Suppressor macrophage (primary cell): ENCODE data around the gene PATL1.
A peak's percentile ranks its signal among the peaks of the same experiment; 100 is the strongest.
"Not testable (repeated sequence)": the region's sequence is repeated elsewhere in the genome, so short reads cannot be mapped to it uniquely, and the experiment has no call there.

Source experiments
- DNase-seq, 4 experiments: peaks; one replicate each; pipeline ENCODE4 v3.0.0-alpha.2; 2020 to 2022
- total RNA-seq, 17 experiments: gene quantifications; one replicate each; lab custom pipeline; 2026; ENCODE audit warnings: mixed read lengths in 6 of 17, inconsistent platforms in 3 of 17; lab: John Stamatoyannopoulos, UW

Gene PATL1
- 30.0 to 126 (median 54.8) reads per million in 17 experiments for total RNA-seq

DNA sequence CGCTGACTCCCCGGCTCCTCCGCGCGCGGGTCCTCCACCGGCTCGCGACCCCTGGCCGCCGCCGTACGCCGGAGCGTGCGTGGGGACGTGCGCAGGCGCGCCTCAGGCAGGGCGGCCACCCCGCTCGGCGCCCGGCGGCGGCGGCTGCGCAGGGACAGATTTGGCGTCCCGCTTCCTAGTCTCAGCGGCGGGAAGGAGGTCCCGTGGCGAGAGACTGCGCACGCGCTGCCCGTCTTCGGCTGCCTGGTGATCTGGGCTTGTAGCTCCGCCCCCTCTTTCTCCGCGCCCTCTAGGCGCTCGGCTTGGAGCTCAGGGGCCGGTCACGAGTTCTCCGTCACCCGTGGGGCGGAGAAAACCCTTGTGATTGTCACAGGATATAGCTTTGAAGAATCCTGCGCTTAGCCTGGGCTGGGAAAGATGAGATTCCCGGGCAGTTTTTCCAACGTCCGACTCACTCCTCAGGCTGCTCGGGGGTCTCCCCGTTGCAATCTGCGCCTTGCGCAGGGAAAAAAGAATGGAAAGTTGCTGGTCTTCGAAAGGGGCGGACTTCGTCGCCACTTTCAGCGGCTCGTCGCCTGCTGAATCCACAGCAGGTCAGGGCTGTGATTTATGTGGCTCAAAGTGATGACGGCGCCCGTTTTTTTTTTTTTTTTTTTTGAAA lies at the start of gene PATL1:
PATL1 (minus strand) TSS at position 88 of the 661 bp plus-strand sequence. CDS start 142 bp downstream, outside the sequence.
- DNase-seq, result peak; percentile 100

DNA sequence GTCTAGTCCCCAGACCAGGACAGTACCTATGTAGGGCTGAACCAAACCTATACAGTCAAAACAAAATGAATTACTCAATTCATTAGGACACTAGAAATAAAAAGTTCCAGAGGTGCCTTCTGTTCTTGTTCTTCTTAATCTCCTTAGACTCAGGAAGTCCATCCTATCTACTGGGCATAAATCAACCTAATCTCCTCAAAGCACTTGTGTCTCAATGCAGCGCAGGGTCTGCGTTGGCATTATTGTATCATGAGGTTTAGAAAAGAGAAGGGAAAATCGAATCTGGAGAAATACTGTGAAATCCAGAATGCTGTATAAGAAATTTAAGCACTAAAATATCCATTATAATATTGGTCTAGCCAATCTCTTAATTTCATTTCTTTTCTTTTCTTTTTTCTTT lies 47.2 kb upstream of the PATL1 start:
- no peak for DNase-seq

- no peak for DNase-seq
Measured at GRCh38 chr11:59713745-59714144, 44.9 kb upstream of the PATL1 start, which contains the start of gene OR10V1. TSS of gene OR10V1 (minus strand) at chr11:59713845. CDS start at chr11:59713845, 0 bp downstream.

- DNase-seq, result no peak
Measured at GRCh38 chr11:59710136-59710847, 41.5 kb upstream of the PATL1 start.

DNA sequence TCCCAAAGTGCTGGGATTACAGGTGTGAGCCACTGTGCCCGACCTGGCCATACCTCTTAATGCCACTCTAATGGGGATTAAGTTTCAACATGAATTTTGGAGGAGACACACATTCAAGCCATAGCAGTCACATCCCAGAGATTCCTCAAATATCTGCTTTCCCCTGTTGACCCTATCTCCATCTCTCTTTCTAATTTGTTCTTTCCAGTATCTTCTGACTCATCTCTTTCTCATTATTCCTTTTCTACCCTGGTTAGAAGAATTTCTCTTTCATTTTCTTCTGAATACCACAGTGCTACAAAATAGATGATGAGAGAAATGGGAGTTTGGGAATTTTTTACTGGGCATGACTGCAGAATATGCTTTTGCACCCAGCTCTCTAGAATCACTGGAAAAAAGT lies 39.7 kb upstream of the PATL1 start:
- DNase-seq, result no peak

- DNase-seq, result no peak
Measured at GRCh38 chr11:59707371-59707770, 38.5 kb upstream of the PATL1 start.

DNA sequence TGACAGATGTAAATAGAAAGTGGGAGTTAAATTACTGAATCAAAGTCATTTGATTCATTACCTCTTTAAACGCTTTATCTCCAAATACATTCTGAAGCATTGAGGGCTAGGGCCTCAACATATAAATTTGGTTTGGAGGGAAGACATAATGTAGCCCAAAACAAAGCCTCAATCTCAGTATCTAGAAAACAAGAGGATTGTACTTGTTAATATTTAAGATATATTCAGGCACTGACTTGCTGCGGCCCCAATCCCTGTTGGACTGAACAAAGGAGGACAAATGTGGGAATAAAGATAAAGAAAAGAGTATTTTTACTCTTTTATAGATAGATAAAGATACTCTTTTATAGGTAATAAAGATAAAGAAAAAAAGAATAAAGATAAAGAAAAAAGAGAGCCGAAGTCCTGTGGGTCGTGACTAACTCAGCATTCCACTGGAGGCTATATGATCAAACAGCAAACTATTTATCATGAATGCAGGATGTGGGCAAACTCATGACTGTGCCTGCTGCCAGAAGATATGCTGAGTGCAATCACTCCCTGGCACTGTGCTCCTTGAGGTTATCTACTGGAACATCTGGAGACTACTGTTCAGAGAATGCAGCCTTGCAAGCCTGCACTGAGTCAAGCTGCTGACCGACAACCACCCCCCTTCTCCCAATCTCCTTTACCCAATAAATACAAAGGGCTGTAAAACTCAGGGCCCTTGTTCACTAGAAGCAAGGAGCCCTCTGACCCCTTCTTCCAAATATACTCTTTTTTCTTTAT lies 37.9 kb upstream of the PATL1 start:
- DNase-seq, result no peak

GRCh38 chr11:59705294-59705693 lies 36.5 kb upstream of the PATL1 start:
- DNase-seq, result no peak

DNA sequence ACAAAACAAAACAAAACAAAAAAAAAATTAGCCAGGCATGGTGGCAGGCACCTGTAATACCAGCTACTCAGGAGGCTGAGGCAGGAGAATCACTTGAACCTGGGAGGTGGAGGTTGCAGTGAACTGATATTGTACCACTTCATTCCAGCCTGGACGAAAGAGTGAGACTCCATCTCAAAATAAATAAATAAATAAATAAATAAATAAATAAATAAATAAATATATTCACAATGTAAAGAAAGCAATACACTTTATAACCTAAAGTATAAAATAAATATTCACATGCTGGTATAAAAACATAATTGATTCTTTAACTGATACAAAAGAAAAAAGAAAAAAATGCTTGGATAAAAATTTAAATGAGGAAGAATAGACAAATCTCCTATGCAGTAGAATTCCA lies 34.7 kb upstream of the PATL1 start:
- DNase-seq, result not testable (repeated sequence)

GRCh38 chr11:59700157-59700556 lies 31.3 kb upstream of the PATL1 start:
- DNase-seq, result not testable (repeated sequence)

DNA sequence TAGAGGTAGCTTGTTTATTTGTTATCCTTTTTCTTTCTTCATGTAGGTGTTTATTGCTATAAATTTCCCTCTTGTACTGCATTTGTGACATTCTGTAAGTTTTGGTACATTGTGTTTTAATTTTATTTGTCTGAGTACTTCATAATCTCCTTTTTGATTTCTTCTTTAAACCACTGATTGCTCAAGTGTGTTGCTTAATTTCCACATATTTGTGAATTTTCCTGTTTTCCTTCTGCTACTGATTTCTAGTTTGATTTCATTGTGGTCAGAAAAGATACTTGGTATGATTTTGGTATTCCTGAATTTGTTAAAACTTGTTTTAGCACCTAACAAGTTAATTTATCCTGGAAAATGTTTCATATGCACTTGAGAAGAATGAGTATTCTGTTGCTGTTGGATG lies 29.7 kb upstream of the PATL1 start:
- peak in 1 of 4 experiments; percentile 15 for DNase-seq

GRCh38 chr11:59692915-59693314 lies 24.1 kb upstream of the PATL1 start:
- no peak for DNase-seq

DNA sequence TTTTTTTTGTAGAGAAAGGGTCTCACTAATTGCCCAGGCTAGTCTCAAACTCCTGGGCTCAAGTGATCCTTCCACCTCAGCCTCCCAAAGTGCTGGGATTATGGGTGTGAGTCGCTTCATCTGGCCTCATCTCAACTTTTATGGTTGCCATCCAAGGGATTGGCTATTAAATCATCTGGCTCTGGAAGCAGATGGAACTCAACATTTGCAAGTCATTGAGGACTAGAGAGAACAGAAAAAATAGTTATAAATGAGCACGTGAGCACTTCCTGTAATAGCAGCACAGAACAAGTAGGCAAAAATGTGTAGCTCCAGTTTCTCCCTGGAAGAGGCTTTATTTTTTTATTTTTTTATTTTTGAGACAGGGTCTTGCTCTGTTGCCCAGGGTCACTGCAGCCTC lies 22.3 kb upstream of the PATL1 start:
- DNase-seq, result peak in 2 of 4 experiments; percentile 24 to 39

GRCh38 chr11:59689015-59689414 lies 20.2 kb upstream of the PATL1 start:
- no peak for DNase-seq

- not testable (repeated sequence) for DNase-seq
Measured at GRCh38 chr11:59681260-59681725, 12.5 kb upstream of the PATL1 start.

GRCh38 chr11:59680287-59681154 lies 11.7 kb upstream of the PATL1 start:
- DNase-seq, result peak; percentile 79 to 87 (median 84)

- DNase-seq, result no peak
Measured at GRCh38 chr11:59679347-59679746, 10.5 kb upstream of the PATL1 start.

DNA sequence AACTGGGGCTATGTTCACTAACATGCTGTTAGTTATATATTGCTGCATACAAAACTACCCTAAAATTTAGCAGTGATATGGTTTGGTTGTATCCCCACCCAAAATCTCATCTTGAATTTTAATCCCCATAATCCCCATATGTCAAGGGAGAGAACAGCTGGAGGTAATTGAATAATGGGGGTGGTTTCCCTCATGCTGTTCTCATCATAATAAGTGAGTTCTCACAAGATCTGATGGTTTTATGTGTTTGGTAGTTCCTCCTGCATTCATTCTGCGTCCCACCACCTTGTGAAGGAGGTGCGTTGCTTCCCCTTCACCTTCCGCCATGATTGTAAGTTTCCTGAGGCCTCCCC lies 10.0 kb upstream of the PATL1 start:
- no peak for DNase-seq

DNA sequence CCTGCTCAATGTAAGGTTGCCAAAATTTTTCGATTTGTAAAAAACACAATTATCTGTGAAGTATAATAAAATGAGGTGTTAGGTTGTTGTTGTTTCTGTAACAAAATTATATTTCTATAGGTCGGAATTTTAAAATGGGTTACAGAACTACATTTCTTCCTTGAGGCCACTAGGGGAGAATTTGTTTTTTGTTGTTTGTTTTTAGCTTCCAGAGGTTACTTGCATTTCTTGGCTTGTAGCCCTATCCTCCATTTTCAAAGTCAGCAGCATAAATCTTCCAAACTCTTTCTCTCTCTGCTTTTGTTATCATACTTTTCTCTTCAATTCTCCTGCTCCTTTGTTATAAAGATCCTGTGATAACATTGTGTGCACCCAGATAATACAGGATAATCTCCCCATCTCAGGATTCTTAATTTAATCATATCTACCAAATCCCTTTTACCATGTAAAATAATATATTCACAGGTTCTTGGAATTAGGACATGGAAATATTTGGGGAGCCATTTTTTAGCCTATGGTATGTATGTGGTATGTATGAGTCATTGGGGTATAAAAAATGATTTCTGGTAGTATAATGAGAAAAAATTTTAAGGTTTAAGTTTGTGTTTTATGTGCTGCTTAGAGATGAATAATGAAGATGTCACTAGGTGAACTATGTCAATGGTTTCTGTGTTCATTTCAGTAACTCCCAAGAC lies 9.4 kb upstream of the PATL1 start:
- no peak for DNase-seq

DNA sequence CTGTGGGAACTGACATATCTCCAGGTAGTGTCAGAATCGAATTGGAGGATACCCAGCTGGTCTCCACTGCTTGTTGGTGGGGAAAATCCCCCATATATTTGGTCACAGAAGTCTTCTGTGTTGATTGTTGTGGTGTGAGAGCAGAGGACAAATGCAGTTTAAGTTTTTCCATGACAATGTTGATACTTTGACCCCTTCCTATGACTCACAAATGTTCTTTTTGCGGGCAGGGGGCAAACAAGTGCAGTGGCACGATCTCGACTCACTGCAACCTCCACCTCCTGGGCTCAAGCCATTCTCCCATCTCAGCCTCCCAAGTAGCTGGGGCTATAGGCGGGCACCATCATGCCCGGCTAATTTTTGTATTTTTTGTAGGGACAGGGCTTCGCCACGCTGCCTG lies 7.4 kb upstream of the PATL1 start:
- no peak for DNase-seq

- DNase-seq, result no peak
Measured at GRCh38 chr11:59674291-59674690, 5.5 kb upstream of the PATL1 start.

GRCh38 chr11:59673291-59673690 lies 4.5 kb upstream of the PATL1 start:
- no peak for DNase-seq
